ENCODE results near the gene PLXNA4.

PLXNA4 gene

GRCh38 chr7:132472463-132473120 is 103.7 kb downstream of the PLXNA4 start:
- no peak for TF ChIP-seq CTCF (IDR thresholded peaks at IDR 0.05; ENCODE audit: low read depth, low read length, missing control alignments)
- no peak for DNase-seq
- Histone ChIP-seq H3K27me3 (replicated peaks) (no peaks in the 10 kb centered on the region), H3K27ac (no peak overlapping the region), H3K36me3 (replicated peaks) (no peaks in the 10 kb centered on the region), H3K4me3 (ENCODE audit: low read depth, low read length) (no peak overlapping the region)
- in situ Hi-C loops (cut with HindIII; ENCODE audit: low pct_ligation_motif_present, low sequenced_read_pairs), result no loop called here

DNA sequence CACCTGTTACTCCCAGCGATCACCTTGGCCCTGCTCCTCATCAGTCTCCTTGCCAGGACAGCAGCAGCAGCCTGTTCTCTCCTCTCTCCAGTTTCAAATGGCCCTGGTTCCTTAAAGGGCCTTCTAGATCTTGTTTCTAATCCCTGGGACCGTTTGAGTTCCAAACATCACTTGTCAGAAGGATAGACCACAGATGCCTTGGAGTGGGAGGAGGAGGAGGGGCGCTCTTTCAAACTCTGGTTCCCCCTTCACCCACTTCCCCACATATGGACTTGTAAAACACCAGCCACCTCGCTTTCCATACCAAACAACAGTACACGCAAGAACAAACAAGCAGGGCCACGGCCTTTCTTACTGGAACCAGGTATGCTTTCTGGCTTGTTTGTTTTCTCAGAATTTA is 104.8 kb downstream of the PLXNA4 start:
- no peak for DNase-seq
- no peaks in the 10 kb centered on the region for H3K36me3 ChIP-seq (replicated peaks)
- no peaks in the 10 kb centered on the region for H3K27me3 ChIP-seq (replicated peaks)
- in situ Hi-C loops (cut with HindIII; ENCODE audit: low pct_ligation_motif_present, low sequenced_read_pairs), result no loop called here
- no peak overlapping the region for H3K4me3 ChIP-seq (ENCODE audit: low read depth, low read length)
- H3K27ac ChIP-seq, result no peak overlapping the region
- TF ChIP-seq CTCF (IDR thresholded peaks at IDR 0.05; ENCODE audit: low read depth, low read length, missing control alignments), result no peak

GRCh38 chr7:132469681-132470080 is 106.6 kb downstream of the PLXNA4 start:
- no peak for DNase-seq
- H3K36me3 ChIP-seq (replicated peaks), result no peaks in the 10 kb centered on the region
- H3K27ac ChIP-seq, result no peak overlapping the region
- no peaks in the 10 kb centered on the region for H3K27me3 ChIP-seq (replicated peaks)
- in situ Hi-C loops (cut with HindIII; ENCODE audit: low pct_ligation_motif_present, low sequenced_read_pairs), result no loop called here
- no peak for TF ChIP-seq CTCF (IDR thresholded peaks at IDR 0.05; ENCODE audit: low read depth, low read length, missing control alignments)
- no peak overlapping the region for H3K4me3 ChIP-seq (ENCODE audit: low read depth, low read length)

GRCh38 chr7:132469264-132469663 is 107.0 kb downstream of the PLXNA4 start:
- no peak for TF ChIP-seq CTCF (IDR thresholded peaks at IDR 0.05; ENCODE audit: low read depth, low read length, missing control alignments)
- in situ Hi-C loops (cut with HindIII; ENCODE audit: low pct_ligation_motif_present, low sequenced_read_pairs), result no loop called here

DNA sequence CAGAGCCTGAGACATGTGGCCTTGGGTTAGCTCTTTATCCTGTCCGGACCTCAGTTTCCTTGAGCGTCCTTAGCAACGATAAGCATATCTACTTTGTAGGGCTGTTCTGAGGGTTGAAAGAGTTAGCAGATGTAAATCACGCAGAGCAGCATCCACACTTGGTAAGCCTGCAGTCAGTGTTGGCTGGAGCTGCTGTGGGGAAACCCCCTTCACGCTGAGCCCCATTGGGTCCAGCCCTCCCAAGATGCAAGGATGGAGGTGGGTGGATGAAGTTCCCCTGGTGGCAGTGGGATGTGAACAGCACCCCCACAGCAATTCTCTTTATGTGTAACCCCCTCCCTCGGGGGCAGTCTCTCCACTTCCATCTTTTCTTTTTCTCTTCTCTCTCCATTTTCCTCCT is 109.9 kb downstream of the PLXNA4 start:
- Histone ChIP-seq H3K27ac (no peak overlapping the region), H3K27me3 (replicated peaks) (no peaks in the 10 kb centered on the region), H3K36me3 (replicated peaks) (no peaks in the 10 kb centered on the region), H3K4me3 (ENCODE audit: low read depth, low read length) (no peak overlapping the region)
- in situ Hi-C loops (cut with HindIII; ENCODE audit: low pct_ligation_motif_present, low sequenced_read_pairs), result no loop called here
- no peak for TF ChIP-seq CTCF (IDR thresholded peaks at IDR 0.05; ENCODE audit: low read depth, low read length, missing control alignments)
- no peak for DNase-seq

More at GRCh38 chr7:132469264-132469663, 107.0 kb downstream of the PLXNA4 start:
- DNase-seq, result no peak
- no peaks in the 10 kb centered on the region for H3K36me3 ChIP-seq (replicated peaks)
- no peak overlapping the region for H3K27ac ChIP-seq
- H3K27me3 ChIP-seq (replicated peaks), result no peaks in the 10 kb centered on the region
- H3K4me3 ChIP-seq (ENCODE audit: low read depth, low read length), result no peak overlapping the region

DNA sequence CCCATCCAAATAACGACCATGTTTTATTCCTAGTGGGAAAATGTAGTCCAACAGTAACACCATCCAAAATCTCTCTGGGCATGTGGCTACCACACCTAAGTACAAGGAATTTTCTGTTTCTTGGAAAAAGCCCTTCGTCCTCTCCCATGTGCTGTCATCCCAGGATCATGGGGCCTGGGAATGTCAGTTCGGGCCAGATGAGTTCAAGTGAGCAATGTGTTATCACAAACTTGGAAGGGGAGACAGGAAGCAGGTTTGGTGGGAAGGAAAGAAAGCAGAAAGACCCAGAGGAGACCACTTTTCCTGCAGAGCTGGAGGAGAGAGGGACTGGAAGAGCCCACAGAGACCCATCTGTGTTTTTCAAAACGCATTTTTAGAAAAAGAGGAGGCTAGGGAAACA is 110.8 kb downstream of the PLXNA4 start:
- DNase-seq, result no peak
- H3K36me3 ChIP-seq (replicated peaks), result no peaks in the 10 kb centered on the region
- no peak overlapping the region for H3K27ac ChIP-seq
- in situ Hi-C loops (cut with HindIII; ENCODE audit: low pct_ligation_motif_present, low sequenced_read_pairs), result no loop called here
- H3K4me3 ChIP-seq (ENCODE audit: low read depth, low read length), result no peak overlapping the region
- TF ChIP-seq CTCF (IDR thresholded peaks at IDR 0.05; ENCODE audit: low read depth, low read length, missing control alignments), result no peak
- H3K27me3 ChIP-seq (replicated peaks), result no peaks in the 10 kb centered on the region

Data from brain microvascular endothelial cell (primary cell).